Measurements from ENCODE around the gene DZIP1. TPM values are rescaled to one million over a fixed set of nuclear protein-coding genes. Genes with fewer than 3 reads are reported as not detected.

The DZIP1 gene
- total RNA-seq, 1 experiment from 2014 or later, result 31.0 TPM

DNA sequence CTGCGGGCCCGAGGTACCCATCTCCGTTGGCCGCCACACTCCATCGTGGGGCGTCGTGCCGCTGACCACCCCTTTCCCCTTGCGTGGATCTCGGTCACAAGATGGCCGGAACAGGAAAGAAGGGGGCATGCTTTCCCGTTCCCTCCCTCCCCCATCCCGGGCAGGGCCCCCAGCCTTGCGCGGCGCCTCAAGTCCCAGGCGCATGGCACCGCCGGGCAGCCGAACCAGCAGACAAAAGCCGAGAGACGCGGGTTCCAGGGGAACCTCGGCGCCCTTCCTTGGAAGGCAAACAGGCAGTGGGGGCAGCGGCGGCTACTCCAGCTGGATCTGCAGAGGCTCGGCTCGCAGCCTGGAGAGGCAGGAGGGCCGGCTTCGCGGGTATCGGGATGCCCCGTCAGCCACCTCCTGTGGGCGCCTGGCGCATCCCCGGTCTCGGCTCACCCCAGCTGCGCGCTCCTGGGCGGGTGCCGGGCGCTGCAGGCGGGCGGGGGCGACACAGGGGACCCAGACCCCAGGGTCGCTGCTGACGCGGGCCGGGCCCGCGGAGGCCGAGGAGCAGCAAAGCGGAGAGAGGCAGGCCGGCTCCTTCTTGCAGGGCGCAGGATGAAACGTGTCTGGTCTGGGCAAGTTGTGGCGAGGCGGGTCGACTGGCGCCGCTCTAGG is 439 bp downstream of the DZIP1 start (continued):
- TF ChIP-seq ZNF232 (CRISPR knock-in tag; IDR thresholded peaks at IDR 0.05) (peak; percentile 52; the same call in 1 of the 2 replicates), NFE2L1 (CRISPR knock-in tag; IDR thresholded peaks at IDR 0.05) (0 out of 2 replicates have a peak, but pooled peaks have one; percentile 28), ZBTB21 (CRISPR knock-in tag; IDR thresholded peaks at IDR 0.05; ENCODE audit: borderline replicate concordance) (peak; percentile 78; the same call in 1 of the 2 replicates), MXD4 (CRISPR knock-in tag; IDR thresholded peaks at IDR 0.05; ENCODE audit: borderline replicate concordance) (no peak), FOXP1 (CRISPR knock-in tag; IDR thresholded peaks at IDR 0.05; ENCODE audit: borderline replicate concordance) (peak; percentile 88), ZNF219 (CRISPR knock-in tag; IDR thresholded peaks at IDR 0.05; ENCODE audit: borderline replicate concordance) (peak; percentile 51; the same call in 1 of the 2 replicates), TEAD4 (CRISPR knock-in tag; IDR thresholded peaks at IDR 0.05) (peak; percentile 38; the same call in 1 of the 2 replicates), OVOL2 (CRISPR knock-in tag; IDR thresholded peaks at IDR 0.05; ENCODE audit: borderline replicate concordance) (no peak), ZNF416 (CRISPR knock-in tag; IDR thresholded peaks at IDR 0.05) (no peak)
- TF ChIP-seq, protein P1, sequence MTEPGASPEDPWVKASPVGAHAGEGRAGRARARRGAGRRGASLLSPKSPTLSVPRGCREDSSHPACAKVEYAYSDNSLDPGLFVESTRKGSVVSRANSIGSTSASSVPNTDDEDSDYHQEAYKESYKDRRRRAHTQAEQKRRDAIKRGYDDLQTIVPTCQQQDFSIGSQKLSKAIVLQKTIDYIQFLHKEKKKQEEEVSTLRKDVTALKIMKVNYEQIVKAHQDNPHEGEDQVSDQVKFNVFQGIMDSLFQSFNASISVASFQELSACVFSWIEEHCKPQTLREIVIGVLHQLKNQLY (CRISPR knock-in tag; IDR thresholded peaks at IDR 0.05), result 0 out of 2 replicates have a peak, but pooled peaks have one; percentile 26
- TF ChIP-seq, protein P2, sequence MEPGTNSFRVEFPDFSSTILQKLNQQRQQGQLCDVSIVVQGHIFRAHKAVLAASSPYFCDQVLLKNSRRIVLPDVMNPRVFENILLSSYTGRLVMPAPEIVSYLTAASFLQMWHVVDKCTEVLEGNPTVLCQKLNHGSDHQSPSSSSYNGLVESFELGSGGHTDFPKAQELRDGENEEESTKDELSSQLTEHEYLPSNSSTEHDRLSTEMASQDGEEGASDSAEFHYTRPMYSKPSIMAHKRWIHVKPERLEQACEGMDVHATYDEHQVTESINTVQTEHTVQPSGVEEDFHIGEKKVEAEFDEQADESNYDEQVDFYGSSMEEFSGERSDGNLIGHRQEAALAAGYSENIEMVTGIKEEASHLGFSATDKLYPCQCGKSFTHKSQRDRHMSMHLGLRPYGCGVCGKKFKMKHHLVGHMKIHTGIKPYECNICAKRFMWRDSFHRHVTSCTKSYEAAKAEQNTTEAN (CRISPR knock-in tag; IDR thresholded peaks at IDR 0.05), result 0 out of 2 replicates have a peak, but pooled peaks have one; percentile 13
- TF ChIP-seq, protein P3, sequence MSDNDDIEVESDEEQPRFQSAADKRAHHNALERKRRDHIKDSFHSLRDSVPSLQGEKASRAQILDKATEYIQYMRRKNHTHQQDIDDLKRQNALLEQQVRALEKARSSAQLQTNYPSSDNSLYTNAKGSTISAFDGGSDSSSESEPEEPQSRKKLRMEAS (CRISPR knock-in tag; IDR thresholded peaks at IDR 0.05), result peak; percentile 47
- TF ChIP-seq, protein P4, sequence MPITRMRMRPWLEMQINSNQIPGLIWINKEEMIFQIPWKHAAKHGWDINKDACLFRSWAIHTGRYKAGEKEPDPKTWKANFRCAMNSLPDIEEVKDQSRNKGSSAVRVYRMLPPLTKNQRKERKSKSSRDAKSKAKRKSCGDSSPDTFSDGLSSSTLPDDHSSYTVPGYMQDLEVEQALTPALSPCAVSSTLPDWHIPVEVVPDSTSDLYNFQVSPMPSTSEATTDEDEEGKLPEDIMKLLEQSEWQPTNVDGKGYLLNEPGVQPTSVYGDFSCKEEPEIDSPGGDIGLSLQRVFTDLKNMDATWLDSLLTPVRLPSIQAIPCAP (CRISPR knock-in tag; IDR thresholded peaks at IDR 0.05), result peak; percentile 87; the same call in 1 of the 2 replicates
- TF ChIP-seq, protein P5, sequence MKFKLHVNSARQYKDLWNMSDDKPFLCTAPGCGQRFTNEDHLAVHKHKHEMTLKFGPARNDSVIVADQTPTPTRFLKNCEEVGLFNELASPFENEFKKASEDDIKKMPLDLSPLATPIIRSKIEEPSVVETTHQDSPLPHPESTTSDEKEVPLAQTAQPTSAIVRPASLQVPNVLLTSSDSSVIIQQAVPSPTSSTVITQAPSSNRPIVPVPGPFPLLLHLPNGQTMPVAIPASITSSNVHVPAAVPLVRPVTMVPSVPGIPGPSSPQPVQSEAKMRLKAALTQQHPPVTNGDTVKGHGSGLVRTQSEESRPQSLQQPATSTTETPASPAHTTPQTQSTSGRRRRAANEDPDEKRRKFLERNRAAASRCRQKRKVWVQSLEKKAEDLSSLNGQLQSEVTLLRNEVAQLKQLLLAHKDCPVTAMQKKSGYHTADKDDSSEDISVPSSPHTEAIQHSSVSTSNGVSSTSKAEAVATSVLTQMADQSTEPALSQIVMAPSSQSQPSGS (CRISPR knock-in tag; IDR thresholded peaks at IDR 0.05; ENCODE audit: borderline replicate concordance, low read depth), result no peak

DNA sequence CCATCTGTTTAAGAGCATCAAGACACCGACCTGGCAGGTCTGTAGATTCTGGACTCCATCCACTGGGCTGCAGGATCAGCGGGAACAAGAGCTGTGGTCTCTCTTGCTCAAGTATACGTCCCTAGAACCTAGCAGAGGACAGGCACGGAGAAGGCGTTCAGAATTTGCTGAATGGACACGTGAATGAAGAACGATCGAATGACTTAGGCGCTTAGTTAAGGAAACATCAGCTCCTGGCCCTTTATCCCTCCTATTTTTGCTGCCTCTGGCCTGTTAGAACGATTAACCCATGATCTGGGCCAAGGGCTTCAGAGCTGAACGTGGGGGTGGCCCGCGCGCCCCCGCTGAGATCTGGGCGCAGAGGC is 953 bp downstream of the DZIP1 start:
- TF ChIP-seq, protein P6, sequence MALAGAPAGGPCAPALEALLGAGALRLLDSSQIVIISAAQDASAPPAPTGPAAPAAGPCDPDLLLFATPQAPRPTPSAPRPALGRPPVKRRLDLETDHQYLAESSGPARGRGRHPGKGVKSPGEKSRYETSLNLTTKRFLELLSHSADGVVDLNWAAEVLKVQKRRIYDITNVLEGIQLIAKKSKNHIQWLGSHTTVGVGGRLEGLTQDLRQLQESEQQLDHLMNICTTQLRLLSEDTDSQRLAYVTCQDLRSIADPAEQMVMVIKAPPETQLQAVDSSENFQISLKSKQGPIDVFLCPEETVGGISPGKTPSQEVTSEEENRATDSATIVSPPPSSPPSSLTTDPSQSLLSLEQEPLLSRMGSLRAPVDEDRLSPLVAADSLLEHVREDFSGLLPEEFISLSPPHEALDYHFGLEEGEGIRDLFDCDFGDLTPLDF (CRISPR knock-in tag; IDR thresholded peaks at IDR 0.05), result no peak
- TF ChIP-seq EMX1 (CRISPR knock-in tag; IDR thresholded peaks at IDR 0.05), result no peak
- TF ChIP-seq FOXJ3 (CRISPR knock-in tag; IDR thresholded peaks at IDR 0.05; ENCODE audit: borderline replicate concordance), result no peak
- no peak for TF ChIP-seq TP53 (CRISPR knock-in tag; IDR thresholded peaks at IDR 0.05)
- no peak for TF ChIP-seq FOXK1 (CRISPR knock-in tag; IDR thresholded peaks at IDR 0.05)
- TF ChIP-seq, protein P7, sequence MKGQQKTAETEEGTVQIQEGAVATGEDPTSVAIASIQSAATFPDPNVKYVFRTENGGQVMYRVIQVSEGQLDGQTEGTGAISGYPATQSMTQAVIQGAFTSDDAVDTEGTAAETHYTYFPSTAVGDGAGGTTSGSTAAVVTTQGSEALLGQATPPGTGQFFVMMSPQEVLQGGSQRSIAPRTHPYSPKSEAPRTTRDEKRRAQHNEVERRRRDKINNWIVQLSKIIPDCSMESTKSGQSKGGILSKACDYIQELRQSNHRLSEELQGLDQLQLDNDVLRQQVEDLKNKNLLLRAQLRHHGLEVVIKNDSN (CRISPR knock-in tag; IDR thresholded peaks at IDR 0.05), result no peak
- no peak for TF ChIP-seq HMGA2 (CRISPR knock-in tag; IDR thresholded peaks at IDR 0.05)
- no peak; the same call in 1 of the 2 replicates for ATAC-seq
- CTCF ChIA-PET, result interaction anchor here (0.9 to 3.6 kb wide), 6 partner anchors 17 to 337 kb away, joined by 3 to 30 read pairs (median 8); partner anchors contain the start of genes CLDN10 and DNAJC3
- POLR2A ChIA-PET, result interaction anchor here (0.8 to 2.9 kb wide), 3 partner anchors 19 to 33 kb away, joined by 3 to 17 read pairs (median 3); partner anchors contain the start of gene DNAJC3
- Mint-ChIP-seq H3K9me3 (peaks cover 2% of the 10 kb centered on the region; the same call in 1 of the 2 replicates), H3K27ac (no peak overlapping the region), H3K4me1 (peaks cover 19% of the 10 kb centered on the region), H3K36me3 (peaks cover 19% of the 10 kb centered on the region), H3K27me3 (ENCODE audit: low read depth) (peaks cover 9% of the 10 kb centered on the region), H3K4me3 (peak overlapping the region; percentile 89)
- DNase-seq (ENCODE audit: low spot score), result no peak
